Measurements from ENCODE around the gene PLEKHG5. TPM values are rescaled to one million over a fixed set of nuclear protein-coding genes. Genes with fewer than 3 reads are reported as not detected.

Gene PLEKHG5
- polyA plus RNA-seq, 2 of the 4 experiments (the other 2 are of a cell fraction): 0.84 to 3.1 TPM

DNA sequence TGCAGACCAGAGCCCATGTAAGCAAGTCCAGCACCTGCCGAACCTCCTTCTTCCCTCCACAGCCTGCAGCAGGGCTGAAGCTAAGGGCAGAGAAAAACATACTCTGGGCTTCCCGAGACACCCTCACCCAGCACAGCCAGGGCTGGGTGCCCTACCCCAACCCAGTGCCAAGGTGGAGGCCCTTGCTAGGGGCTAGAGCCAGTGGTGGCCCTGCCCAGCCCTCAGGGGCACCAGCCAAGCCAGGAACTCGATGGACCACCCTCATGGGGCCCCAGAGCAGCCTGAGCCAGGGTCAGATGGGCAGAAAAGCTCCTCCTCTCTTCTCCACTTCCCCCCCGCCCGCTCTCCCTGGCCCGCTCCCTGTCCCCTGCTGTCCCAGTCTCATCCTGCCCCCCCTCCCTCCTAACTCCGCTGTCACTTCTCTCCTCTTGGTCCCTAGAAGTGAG, 41.4 kb downstream of the PLEKHG5 start:
- H3K9me3 ChIP-seq: no peaks in the 10 kb centered on the region
- ChIA-PET POLR2A (no interaction called here), CTCF (interaction anchor here (0.6 to 3.0 kb wide), 5 partner anchors 12 to 204 kb away, joined by 3 to 16 read pairs (median 4); no protein-coding TSS in a partner anchor)
- no peak for DNase-seq (ENCODE audit: low read depth in 1 of 2, low spot score in 1 of 2)
- no peak for ATAC-seq
- H3K4me1 ChIP-seq: 0 out of 3 replicates have a peak, but pooled peaks cover 2% of the 10 kb centered on the region
- H3K27ac ChIP-seq: no peak overlapping the region
- FAIRE-seq: no peak
- H3K4me3 ChIP-seq: no peak overlapping the region
- H3K4me2 ChIP-seq: no peak overlapping the region
- TF ChIP-seq CHD2 (IDR thresholded peaks at IDR 0.05; ENCODE audit: low read length, partially characterized antibody) (no peak), EHF (CRISPR knock-in tag; IDR thresholded peaks at IDR 0.05) (no peak), TP53 (CRISPR knock-in tag; IDR thresholded peaks at IDR 0.05) (no peak), HES2 (IDR thresholded peaks at IDR 0.05) (no peak), PBX3 (IDR thresholded peaks at IDR 0.05) (no peak), MAX (IDR thresholded peaks at IDR 0.05) (no peak), PHF8 (IDR thresholded peaks at IDR 0.05; ENCODE audit: borderline replicate concordance, low read depth) (no peak), E2F6 (IDR thresholded peaks at IDR 0.05; ENCODE audit: borderline replicate concordance, low read depth) (no peak), TFCP2L1 (CRISPR knock-in tag; IDR thresholded peaks at IDR 0.05) (no peak)
- TF ChIP-seq, protein P1, sequence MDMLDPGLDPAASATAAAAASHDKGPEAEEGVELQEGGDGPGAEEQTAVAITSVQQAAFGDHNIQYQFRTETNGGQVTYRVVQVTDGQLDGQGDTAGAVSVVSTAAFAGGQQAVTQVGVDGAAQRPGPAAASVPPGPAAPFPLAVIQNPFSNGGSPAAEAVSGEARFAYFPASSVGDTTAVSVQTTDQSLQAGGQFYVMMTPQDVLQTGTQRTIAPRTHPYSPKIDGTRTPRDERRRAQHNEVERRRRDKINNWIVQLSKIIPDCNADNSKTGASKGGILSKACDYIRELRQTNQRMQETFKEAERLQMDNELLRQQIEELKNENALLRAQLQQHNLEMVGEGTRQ (IDR thresholded peaks at IDR 0.05): no peak
- WGBS (ENCODE audit: missing lambda C conversion rate): 81% methylated on average over 4 of the region's 7 CpGs

GRCh38 chr1:6448749-6449631, 42.5 kb downstream of the PLEKHG5 start:
- WGBS (ENCODE audit: missing lambda C conversion rate): 63% methylated on average over 4 of the region's 66 CpGs
- TF ChIP-seq ZNF302 (CRISPR knock-in tag; IDR thresholded peaks at IDR 0.05) (no peak), GATA3 (IDR thresholded peaks at IDR 0.05; ENCODE audit: borderline replicate concordance) (no peak), HOXB5 (CRISPR knock-in tag; IDR thresholded peaks at IDR 0.05) (no peak), PHF8 (IDR thresholded peaks at IDR 0.05; ENCODE audit: borderline replicate concordance, low read depth) (no peak), SREBF2 (IDR thresholded peaks at IDR 0.05) (no peak), EHF (CRISPR knock-in tag; IDR thresholded peaks at IDR 0.05) (no peak), ZC3H11A (IDR thresholded peaks at IDR 0.05) (no peak), MAX (IDR thresholded peaks at IDR 0.05) (no peak), CBX2 (IDR thresholded peaks at IDR 0.05; ENCODE audit: borderline replicate concordance, low read depth) (no peak), HES2 (IDR thresholded peaks at IDR 0.05) (no peak), KDM1A (IDR thresholded peaks at IDR 0.05; ENCODE audit: low read depth) (no peak), BHLHE40 (IDR thresholded peaks at IDR 0.05; ENCODE audit: low read depth, low read length) (no peak), KDM5A (IDR thresholded peaks at IDR 0.05) (no peak), RNF2 (IDR thresholded peaks at IDR 0.05; ENCODE audit: borderline replicate concordance, low read depth) (no peak), MAFK (IDR thresholded peaks at IDR 0.05; ENCODE audit: partially characterized antibody) (no peak), HEYL (CRISPR knock-in tag; IDR thresholded peaks at IDR 0.05) (no peak), RFX5 (IDR thresholded peaks at IDR 0.05) (no peak), RAD21 (conservative IDR thresholded peaks at IDR 0.05 in 1 of 2, IDR thresholded peaks at IDR 0.05 in 1 of 2) (no peak)
- TF ChIP-seq, protein P2, sequence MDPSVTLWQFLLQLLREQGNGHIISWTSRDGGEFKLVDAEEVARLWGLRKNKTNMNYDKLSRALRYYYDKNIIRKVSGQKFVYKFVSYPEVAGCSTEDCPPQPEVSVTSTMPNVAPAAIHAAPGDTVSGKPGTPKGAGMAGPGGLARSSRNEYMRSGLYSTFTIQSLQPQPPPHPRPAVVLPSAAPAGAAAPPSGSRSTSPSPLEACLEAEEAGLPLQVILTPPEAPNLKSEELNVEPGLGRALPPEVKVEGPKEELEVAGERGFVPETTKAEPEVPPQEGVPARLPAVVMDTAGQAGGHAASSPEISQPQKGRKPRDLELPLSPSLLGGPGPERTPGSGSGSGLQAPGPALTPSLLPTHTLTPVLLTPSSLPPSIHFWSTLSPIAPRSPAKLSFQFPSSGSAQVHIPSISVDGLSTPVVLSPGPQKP (IDR thresholded peaks at IDR 0.05; ENCODE audit: low read depth, low read length): no peak
- TF ChIP-seq, protein P3, sequence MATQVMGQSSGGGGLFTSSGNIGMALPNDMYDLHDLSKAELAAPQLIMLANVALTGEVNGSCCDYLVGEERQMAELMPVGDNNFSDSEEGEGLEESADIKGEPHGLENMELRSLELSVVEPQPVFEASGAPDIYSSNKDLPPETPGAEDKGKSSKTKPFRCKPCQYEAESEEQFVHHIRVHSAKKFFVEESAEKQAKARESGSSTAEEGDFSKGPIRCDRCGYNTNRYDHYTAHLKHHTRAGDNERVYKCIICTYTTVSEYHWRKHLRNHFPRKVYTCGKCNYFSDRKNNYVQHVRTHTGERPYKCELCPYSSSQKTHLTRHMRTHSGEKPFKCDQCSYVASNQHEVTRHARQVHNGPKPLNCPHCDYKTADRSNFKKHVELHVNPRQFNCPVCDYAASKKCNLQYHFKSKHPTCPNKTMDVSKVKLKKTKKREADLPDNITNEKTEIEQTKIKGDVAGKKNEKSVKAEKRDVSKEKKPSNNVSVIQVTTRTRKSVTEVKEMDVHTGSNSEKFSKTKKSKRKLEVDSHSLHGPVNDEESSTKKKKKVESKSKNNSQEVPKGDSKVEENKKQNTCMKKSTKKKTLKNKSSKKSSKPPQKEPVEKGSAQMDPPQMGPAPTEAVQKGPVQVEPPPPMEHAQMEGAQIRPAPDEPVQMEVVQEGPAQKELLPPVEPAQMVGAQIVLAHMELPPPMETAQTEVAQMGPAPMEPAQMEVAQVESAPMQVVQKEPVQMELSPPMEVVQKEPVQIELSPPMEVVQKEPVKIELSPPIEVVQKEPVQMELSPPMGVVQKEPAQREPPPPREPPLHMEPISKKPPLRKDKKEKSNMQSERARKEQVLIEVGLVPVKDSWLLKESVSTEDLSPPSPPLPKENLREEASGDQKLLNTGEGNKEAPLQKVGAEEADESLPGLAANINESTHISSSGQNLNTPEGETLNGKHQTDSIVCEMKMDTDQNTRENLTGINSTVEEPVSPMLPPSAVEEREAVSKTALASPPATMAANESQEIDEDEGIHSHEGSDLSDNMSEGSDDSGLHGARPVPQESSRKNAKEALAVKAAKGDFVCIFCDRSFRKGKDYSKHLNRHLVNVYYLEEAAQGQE (IDR thresholded peaks at IDR 0.05): no peak
- ChIA-PET CTCF (interaction anchor here (0.6 to 3.0 kb wide), 7 partner anchors 8 to 203 kb away, joined by 4 to 16 read pairs (median 4); no protein-coding TSS in a partner anchor), POLR2A (no interaction called here)
- no peaks in the 10 kb centered on the region for H3K9me3 ChIP-seq
- FAIRE-seq (no peak), DNase-seq (ENCODE audit: low read depth in 1 of 2, low spot score in 1 of 2) (no peak), ATAC-seq (peak; percentile 11 to 38; a peak in 4 of 6 replicates)
- peak overlapping the region; percentile 19; the same call in 2 of the 3 replicates for H3K4me3 ChIP-seq
- H3K27ac ChIP-seq: peak overlapping the region in 1 of 2 experiments; percentile 57; a peak in 2 of 6 replicates
- H3K4me1 ChIP-seq: 0 out of 3 replicates have a peak, but pooled peaks cover 2% of the 10 kb centered on the region
- H3K4me2 ChIP-seq: peak overlapping the region; percentile 57
